GM18520 (cell line): Measurements from ENCODE around the gene SHANK2.

Source experiments
- ATAC-seq: cut with Tn5 transposase; IDR thresholded peaks from one replicate; pipeline ENCODE4 v1.9.1; 2021; ENCODE audit not compliant: unreplicated experiment

Gene SHANK2

GRCh38 chr11:71202966-71203365 lies 49.4 kb downstream of the SHANK2 start:
- no peak for ATAC-seq

DNA sequence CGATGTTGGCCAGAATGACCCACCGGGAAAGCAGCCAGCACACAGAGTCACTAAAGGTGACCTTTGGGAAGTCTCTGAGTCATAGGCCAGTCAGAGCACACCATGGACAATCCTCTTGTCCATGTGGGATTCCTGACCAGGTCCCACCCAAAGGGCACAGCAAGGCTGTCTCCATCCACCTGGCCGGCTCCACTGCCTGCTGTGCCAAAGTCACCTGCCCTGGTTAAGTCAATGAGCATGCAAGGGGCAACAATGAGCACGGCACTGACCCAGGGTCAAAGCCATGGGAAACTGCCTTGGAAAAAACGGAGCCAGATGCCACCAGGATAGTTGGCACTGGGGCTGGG lies 49.8 kb downstream of the SHANK2 start:
- no peak for ATAC-seq
